ENCODE results near the gene CRIM1.
A peak's percentile ranks its signal among the peaks of the same experiment; 100 is the strongest.

CRIM1 gene

GRCh38 chr2:36486521-36487044 is 131.0 kb downstream of the CRIM1 start:
- no peak for DNase-seq

- DNase-seq: no peak
Observed at GRCh38 chr2:36487947-36488346, 132.4 kb downstream of the CRIM1 start.

GRCh38 chr2:36489281-36489680 is 133.7 kb downstream of the CRIM1 start:
- DNase-seq: no peak

GRCh38 chr2:36490749-36491148 is 135.2 kb downstream of the CRIM1 start:
- DNase-seq: no peak

GRCh38 chr2:36492216-36492945 is 136.8 kb downstream of the CRIM1 start:
- DNase-seq: no peak

- no peak for DNase-seq
Observed at GRCh38 chr2:36493306-36493705, 137.7 kb downstream of the CRIM1 start.

- DNase-seq: no peak
Observed at GRCh38 chr2:36497570-36498163, 142.1 kb downstream of the CRIM1 start.

GRCh38 chr2:36499128-36499820 is 143.7 kb downstream of the CRIM1 start:
- DNase-seq: no peak

GRCh38 chr2:36500072-36500471 is 144.5 kb downstream of the CRIM1 start:
- no peak for DNase-seq

GRCh38 chr2:36502081-36502480 is 146.5 kb downstream of the CRIM1 start:
- DNase-seq: no peak

- peak; percentile 69 for DNase-seq
Observed at GRCh38 chr2:36507408-36507812, 151.8 kb downstream of the CRIM1 start.

GRCh38 chr2:36509075-36509474 is 153.5 kb downstream of the CRIM1 start:
- no peak for DNase-seq

GRCh38 chr2:36511858-36512603 is 156.5 kb downstream of the CRIM1 start:
- peak; percentile 42 for DNase-seq

- DNase-seq: no peak
Observed at GRCh38 chr2:36512705-36513104, 157.1 kb downstream of the CRIM1 start.

GRCh38 chr2:36513661-36514060 is 158.1 kb downstream of the CRIM1 start:
- DNase-seq: no peak

- DNase-seq: no peak
Observed at GRCh38 chr2:36515538-36515937, 160.0 kb downstream of the CRIM1 start.

- DNase-seq: no peak
Observed at GRCh38 chr2:36516136-36516870, 160.7 kb downstream of the CRIM1 start.

GRCh38 chr2:36520431-36520830 is 164.9 kb downstream of the CRIM1 start:
- no peak for DNase-seq

- no peak for DNase-seq
Observed at GRCh38 chr2:36523153-36523552, 167.6 kb downstream of the CRIM1 start.

GRCh38 chr2:36525245-36525644 is 169.7 kb downstream of the CRIM1 start:
- no peak for DNase-seq

GRCh38 chr2:36526226-36526625 is 170.6 kb downstream of the CRIM1 start:
- DNase-seq: no peak

- no peak for DNase-seq
Observed at GRCh38 chr2:36528274-36528673, 172.7 kb downstream of the CRIM1 start.
